Measurements from ENCODE around the gene OSTN. TPM values are rescaled to one million over a fixed set of nuclear protein-coding genes. Genes with fewer than 3 reads are reported as not detected.

The OSTN gene
- polyA plus RNA-seq, 1 of the 3 experiments (the other 2 are of a cell fraction) = 0.02 TPM

- TF ChIP-seq CTCF (IDR thresholded peaks at IDR 0.05) = no peak
- no peak for TF ChIP-seq ELF1 (IDR thresholded peaks at IDR 0.05)
- TF ChIP-seq NRF1 (IDR thresholded peaks at IDR 0.05; ENCODE audit: low read depth, low read length) = no peak
- no peak for TF ChIP-seq GATA2 (CRISPR knock-in tag; IDR thresholded peaks at IDR 0.05)
- no peak for TF ChIP-seq MEF2A (IDR thresholded peaks at IDR 0.05; ENCODE audit: borderline replicate concordance, low read depth)
- no peak for TF ChIP-seq FOXM1 (IDR thresholded peaks at IDR 0.05; ENCODE audit: low read depth)
Measured at GRCh38 chr3:191256405-191256804, 57.4 kb downstream of the OSTN start (continued).

- no peak overlapping the region for H3K4me3 ChIP-seq (ENCODE audit: low read depth in 2 of 2, low read length in 1 of 2)
- H3K27ac ChIP-seq (ENCODE audit: low read depth in 2 of 2, low read length in 1 of 2) = no peak overlapping the region
- POLR2A ChIA-PET = no interaction called here
- no peaks in the 10 kb centered on the region for H3F3A ChIP-seq (replicated peaks; ENCODE audit: insufficient read depth)
- H3K9me3 ChIP-seq = no peaks in the 10 kb centered on the region
- CTCF ChIA-PET = no interaction called here
- H2AFZ ChIP-seq (ENCODE audit: low read depth) = no peak overlapping the region
- H3K9ac ChIP-seq = no peak overlapping the region
- H3K4me2 ChIP-seq = no peak overlapping the region
- DNase-seq = no peak
- no peak for TF ChIP-seq PBX3 (IDR thresholded peaks at IDR 0.05)
- TF ChIP-seq ELF1 (IDR thresholded peaks at IDR 0.05) = no peak
- H3K36me3 ChIP-seq (replicated peaks in 1 of 2; ENCODE audit: control insufficient read depth in 1 of 2, insufficient read depth in 2 of 2, low read length in 1 of 2) = no peaks in the 10 kb centered on the region
- H3K9me2 ChIP-seq = no peaks in the 10 kb centered on the region
- H3K27me3 ChIP-seq (ENCODE audit: insufficient read depth) = no peaks in the 10 kb centered on the region
- 37% methylated on average over 2 of the region's 2 CpGs for WGBS (ENCODE audit: low lambda C conversion rate)
- 0 out of 4 replicates have a peak, but pooled peaks cover 0 to 4% of the 10 kb centered on the region in 2 experiments for H3K4me1 ChIP-seq (ENCODE audit: control insufficient read depth in 1 of 2, insufficient read depth in 2 of 2, low read depth in 1 of 2, low read length in 1 of 2)
- no peaks in the 10 kb centered on the region for H3K79me2 ChIP-seq (ENCODE audit: insufficient read depth)
- H4K20me1 ChIP-seq (ENCODE audit: insufficient read depth) = no peaks in the 10 kb centered on the region
Measured at GRCh38 chr3:191257286-191257685, 58.2 kb downstream of the OSTN start.

- Histone ChIP-seq H3K4me1 (ENCODE audit: control insufficient read depth in 1 of 2, insufficient read depth in 2 of 2, low read depth in 1 of 2, low read length in 1 of 2) (0 out of 4 replicates have a peak, but pooled peaks cover 0 to 4% of the 10 kb centered on the region in 2 experiments), H3K4me3 (ENCODE audit: low read depth in 2 of 2, low read length in 1 of 2) (no peak overlapping the region), H3K27me3 (ENCODE audit: insufficient read depth) (no peaks in the 10 kb centered on the region), H3K9ac (no peak overlapping the region), H3F3A (replicated peaks; ENCODE audit: insufficient read depth) (no peaks in the 10 kb centered on the region), H3K9me2 (no peaks in the 10 kb centered on the region), H3K27ac (ENCODE audit: low read depth in 2 of 2, low read length in 1 of 2) (no peak overlapping the region), H2AFZ (ENCODE audit: low read depth) (no peak overlapping the region), H3K9me3 (no peaks in the 10 kb centered on the region), H4K20me1 (ENCODE audit: insufficient read depth) (no peaks in the 10 kb centered on the region), H3K36me3 (replicated peaks in 1 of 2; ENCODE audit: control insufficient read depth in 1 of 2, insufficient read depth in 2 of 2, low read length in 1 of 2) (no peaks in the 10 kb centered on the region), H3K79me2 (ENCODE audit: insufficient read depth) (no peaks in the 10 kb centered on the region), H3K4me2 (no peak overlapping the region)
- ChIA-PET CTCF (no interaction called here), POLR2A (no interaction called here)
- DNase-seq = no peak
- WGBS (ENCODE audit: low lambda C conversion rate) = 8% methylated on average over 1 of the region's 1 CpG
- TF ChIP-seq GABPA (IDR thresholded peaks at IDR 0.05; ENCODE audit: low read depth) = no peak
- TF ChIP-seq USF1 (IDR thresholded peaks at IDR 0.05; ENCODE audit: borderline replicate concordance, low read depth) = no peak
- TF ChIP-seq SIN3A (IDR thresholded peaks at IDR 0.05; ENCODE audit: borderline replicate concordance, low read depth, low read length) = no peak
- TF ChIP-seq PBX3 (IDR thresholded peaks at IDR 0.05) = no peak
- no peak for TF ChIP-seq TAF1 (IDR thresholded peaks at IDR 0.05; ENCODE audit: borderline replicate concordance, low read depth, low read length)
- no peak for TF ChIP-seq FOSL2 (IDR thresholded peaks at IDR 0.05; ENCODE audit: borderline replicate concordance, low read depth)
- TF ChIP-seq NFIC (IDR thresholded peaks at IDR 0.05; ENCODE audit: borderline replicate concordance) = no peak
- TF ChIP-seq TCF12 (IDR thresholded peaks at IDR 0.05) = no peak
- no peak for TF ChIP-seq ZBTB33 (IDR thresholded peaks at IDR 0.05; ENCODE audit: borderline replicate concordance, low read depth)
- no peak for TF ChIP-seq GATA2 (CRISPR knock-in tag; IDR thresholded peaks at IDR 0.05)
- no peak for TF ChIP-seq REST (IDR thresholded peaks at IDR 0.05; ENCODE audit: low read depth, low read length)
Measured at GRCh38 chr3:191259486-191259885, 60.4 kb downstream of the OSTN start.
